ENCODE data around the gene SOX5.
"Not testable (repeated sequence)": the region's sequence is repeated elsewhere in the genome, so short reads cannot be mapped to it uniquely, and the experiment has no call there.

SOX5 gene

DNA sequence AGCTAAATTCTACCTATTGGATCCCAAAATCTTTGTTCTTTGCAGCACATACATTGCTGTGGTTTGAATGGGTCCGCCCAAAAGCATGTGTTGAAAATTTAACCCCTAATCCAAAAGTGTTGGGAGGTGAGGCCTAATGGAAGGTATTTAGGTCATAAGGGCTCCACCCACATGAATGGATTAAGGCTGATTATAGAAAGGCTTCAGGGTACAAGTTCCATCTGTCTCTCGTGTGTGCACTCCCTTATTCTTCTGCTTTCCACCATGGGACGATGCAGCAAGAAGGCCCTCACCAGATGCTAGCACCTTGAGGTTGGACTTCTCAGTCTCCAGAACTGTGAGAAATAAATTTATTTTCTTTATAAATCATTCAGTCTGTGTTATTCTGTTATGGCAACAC, 190.9 kb downstream of the SOX5 start:
- DNase-seq (ENCODE audit: low read depth in 3 of 3, low spot score in 1 of 3), result no peak

DNA sequence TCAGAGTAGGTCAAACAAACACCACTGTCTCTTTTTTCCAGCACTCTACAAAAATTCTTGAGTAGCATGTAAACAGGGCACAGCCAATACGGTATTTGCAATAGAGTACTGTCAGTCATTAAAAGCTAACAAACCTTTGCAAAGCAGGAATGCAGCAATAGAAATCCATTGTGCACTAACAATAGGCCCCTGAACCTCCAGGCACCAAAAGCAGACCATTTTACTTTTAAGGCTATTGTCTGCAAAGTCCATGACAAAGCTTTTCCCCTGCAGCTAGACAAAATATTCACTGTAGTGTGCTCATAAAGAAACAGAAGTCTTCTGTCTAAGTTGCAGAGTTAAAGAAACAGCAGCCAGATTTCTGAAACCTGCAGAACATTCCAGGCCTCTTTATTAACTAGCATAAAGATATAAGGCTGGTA, 191.9 kb downstream of the SOX5 start:
- DNase-seq (ENCODE audit: low read depth in 3 of 3, low spot score in 1 of 3), result no peak

DNA sequence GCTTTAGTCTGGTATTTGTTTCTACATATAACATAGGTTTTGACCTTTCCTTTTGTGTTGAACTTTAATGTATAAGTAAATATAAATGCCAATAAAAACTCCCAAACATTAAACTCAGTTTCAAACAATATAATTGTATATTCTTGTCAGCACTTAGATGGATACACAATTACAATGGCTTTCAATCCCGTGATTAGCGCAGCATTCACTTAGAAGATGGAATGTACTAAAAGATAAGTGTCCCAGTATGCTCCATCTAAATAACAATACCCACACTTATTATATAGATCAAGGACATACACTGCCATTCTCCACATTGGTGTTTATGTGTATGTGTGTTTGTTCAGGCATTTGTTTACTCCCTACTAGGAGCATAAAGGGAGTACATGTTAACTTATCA, 193.1 kb downstream of the SOX5 start:
- no peak for DNase-seq (ENCODE audit: low read depth in 3 of 3, low spot score in 1 of 3)

DNA sequence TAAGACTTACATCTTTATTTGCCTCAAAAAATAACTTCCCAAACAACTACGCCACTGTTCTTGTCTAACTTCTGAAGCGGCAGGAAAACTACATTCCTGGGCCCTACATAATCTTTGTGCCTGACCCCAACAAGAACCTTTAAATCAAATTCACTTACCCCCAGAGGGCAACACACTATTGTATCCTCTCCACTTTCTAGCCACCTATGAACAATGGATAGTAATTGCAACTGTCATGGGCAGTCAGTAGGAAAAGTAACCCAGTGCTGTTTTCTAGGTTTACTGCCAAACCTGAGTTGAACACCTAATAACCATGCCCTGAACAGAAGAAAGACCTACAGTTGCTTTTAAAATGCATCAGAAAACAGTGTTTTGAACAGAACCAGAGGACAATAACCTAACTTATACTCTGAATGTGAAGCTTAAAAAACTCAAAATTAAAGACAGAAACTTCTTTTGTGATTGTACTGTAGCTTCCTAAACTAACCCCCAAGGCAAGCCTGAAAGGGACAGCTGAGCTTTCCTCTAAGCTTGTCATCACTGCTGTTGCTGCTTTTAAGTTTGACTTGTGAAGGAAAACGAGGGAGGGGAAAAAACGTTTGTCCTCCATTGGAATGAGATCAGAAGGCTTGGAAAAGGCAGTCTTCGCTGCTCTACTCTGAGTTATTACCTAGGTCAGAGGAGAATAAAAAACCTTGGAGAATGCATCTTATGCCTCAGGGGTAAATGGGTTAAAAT, 195.7 kb downstream of the SOX5 start:
- DNase-seq (ENCODE audit: low read depth in 3 of 3, low spot score in 1 of 3), result no peak

DNA sequence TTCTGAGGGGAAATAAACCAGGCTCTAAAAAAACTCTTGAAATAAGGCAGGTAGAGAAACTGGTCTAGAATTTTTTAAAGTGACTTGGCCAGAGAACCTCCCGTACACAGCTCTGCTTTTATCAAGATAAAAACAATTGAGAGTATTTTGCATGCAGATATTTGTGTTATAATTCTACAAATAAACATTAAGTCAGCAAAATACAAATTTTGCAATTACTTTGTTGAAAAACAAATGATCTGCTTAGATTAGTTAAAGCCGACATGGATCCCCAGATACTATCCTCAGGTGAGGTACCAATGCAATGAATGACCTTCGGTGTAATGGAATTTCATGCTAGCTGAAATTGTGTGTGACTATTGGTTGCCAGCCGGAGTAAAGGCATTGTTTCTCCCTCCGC, 197.2 kb downstream of the SOX5 start:
- DNase-seq (ENCODE audit: low read depth in 3 of 3, low spot score in 1 of 3), result no peak

DNA sequence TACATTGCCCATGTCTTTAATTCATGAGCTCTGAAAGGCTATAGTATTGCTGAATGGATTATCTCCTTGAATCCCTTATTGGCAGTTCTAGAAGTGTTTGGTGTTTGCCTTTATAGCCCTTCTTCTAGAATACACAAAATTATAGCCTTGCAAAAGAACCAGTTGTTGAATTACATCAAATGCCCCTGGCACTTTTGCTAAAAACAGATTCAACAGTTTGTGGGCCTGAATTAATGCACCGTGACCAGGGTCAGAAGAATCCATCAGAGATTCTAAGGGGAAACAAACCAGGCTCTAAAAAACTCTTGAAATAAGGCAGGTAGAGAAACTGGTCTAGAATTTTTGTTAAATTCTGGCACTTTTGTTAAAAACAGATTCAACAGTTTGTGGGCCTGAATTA, 197.8 kb downstream of the SOX5 start:
- DNase-seq (ENCODE audit: low read depth in 3 of 3, low spot score in 1 of 3), result no peak

DNA sequence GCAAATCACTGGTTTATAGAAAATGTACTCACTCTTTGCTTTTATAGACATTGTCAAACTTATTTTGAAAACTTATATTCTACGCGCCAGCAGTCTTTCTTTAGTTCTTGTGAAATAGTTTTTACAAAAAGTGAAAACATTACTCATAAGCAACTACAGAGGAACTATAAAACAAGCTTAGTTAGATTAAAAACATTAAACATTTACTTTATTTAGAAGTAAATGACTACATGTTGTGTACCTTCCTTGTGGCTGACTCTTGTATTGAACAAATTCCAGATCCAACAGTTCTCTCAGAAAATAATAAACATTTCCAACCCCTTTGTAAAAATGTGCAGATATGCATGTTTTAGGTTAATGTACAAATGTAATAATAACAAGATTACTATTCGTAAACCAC, 198.5 kb downstream of the SOX5 start:
- no peak for DNase-seq (ENCODE audit: low read depth in 3 of 3, low spot score in 1 of 3)

DNA sequence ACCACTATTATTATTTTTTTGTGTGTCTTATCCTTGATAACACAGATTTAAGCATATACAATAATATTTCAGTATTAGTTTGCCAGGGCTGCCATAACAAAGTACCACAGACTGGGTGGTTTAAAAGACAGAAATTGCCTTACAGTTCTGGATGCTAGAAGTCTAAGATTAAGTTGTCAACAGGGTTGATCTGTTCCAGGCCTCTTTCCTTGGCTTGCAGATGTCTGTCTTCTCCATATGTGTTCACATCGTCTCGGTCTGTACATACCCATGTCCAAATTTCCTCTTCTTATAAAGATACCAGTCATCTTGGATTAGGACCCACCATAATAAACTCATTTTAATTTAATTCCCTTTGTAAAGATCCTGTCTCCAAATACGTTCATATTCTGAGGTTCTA, 204.8 kb downstream of the SOX5 start:
- DNase-seq (ENCODE audit: low read depth in 3 of 3, low spot score in 1 of 3), result no peak

DNA sequence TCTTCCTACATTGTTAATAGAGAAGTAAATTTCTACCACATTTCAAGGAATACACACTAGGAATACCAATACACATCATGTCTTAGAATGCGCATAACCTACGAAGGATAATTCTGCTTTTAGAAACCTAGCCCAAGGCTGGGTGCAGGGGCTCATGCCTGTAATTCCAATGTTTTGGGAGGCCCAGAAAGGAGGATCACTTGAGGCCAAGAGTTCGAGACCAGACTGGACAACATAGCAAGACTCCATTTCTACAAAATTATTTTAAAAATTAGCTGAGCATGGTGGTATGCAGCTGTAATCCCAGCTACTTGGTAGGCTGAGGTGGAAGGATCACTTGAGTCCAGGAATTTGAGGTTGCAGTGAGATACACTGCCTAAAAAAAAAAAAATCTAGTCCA, 206.9 kb downstream of the SOX5 start:
- DNase-seq (ENCODE audit: low read depth in 3 of 3, low spot score in 1 of 3), result no peak

DNA sequence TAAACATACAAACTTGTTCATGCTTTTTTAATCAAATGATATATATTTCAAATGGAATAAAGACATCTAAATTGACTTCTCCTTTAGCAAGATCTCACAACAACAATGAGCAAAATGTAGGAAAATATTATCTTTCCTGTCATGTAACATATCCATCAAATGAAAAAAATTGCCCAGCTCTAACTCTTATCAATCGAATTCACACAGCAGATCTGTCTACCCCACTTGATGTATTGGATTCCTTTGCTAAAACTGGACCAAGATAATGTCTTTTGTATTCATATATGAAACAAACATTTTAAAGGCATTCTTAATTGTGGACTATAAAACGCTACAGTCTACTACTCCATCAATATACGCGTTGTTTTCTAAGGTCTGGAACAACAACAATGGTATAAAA, 218.0 kb downstream of the SOX5 start:
- DNase-seq (ENCODE audit: low read depth in 3 of 3, low spot score in 1 of 3), result no peak

DNA sequence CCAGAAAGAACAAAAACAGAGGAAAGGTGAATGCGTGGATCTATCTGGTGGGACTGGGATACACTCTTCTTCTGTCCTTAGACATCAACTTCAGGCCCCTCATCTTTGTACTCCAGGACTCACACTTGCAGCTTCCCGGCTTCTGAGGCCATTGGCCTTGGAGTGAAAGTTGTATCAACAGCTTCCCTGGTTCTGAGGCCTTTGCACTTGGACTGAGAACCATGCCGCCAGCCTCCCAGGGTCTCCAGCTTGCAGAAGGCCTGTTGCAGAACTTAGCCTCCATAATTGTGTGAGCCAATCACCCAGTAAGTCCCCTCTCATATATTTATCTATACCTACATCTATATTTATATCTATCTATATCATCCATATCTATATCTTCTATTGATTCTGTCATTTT, 218.4 kb downstream of the SOX5 start:
- no peak for DNase-seq (ENCODE audit: low read depth in 3 of 3, low spot score in 1 of 3)

DNA sequence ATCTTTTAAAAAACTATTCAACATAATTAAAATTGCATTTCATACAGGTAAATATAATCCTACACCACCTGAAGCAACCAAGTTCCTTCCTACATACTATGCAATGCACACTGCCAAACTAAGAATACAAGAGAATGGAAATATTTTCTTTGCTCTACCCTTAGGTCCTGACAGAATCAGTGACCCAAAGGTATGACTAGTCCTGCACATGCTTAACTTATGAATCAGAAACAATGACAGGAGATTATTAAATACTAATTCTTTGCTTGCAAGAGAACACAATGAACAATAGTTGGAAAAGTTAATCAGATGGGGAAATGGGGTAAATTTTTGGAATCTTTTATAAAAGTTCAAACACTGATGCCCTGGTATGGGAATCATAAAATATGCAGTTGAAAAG, 220.1 kb downstream of the SOX5 start:
- no peak for DNase-seq (ENCODE audit: low read depth in 3 of 3, low spot score in 1 of 3)

DNA sequence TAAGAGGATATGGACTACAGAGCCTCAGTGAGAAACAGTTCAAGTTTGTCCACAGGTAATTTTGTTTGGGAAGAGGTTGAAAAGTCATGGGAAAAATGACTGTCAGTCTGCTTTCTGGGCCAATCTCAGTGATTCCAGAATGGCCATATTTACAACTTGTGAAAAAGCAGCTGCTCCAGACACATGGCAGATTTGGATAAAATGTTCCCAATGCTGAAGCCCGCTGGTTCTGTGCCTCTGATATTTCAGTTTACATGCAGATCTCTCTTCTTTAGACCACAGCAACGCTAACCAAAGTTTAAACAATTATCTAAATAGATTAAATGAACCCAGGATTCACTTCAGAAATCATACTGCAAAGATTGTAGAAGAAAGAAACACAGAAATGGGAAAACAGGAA, 222.8 kb downstream of the SOX5 start:
- DNase-seq (ENCODE audit: low read depth in 3 of 3, low spot score in 1 of 3), result no peak

DNA sequence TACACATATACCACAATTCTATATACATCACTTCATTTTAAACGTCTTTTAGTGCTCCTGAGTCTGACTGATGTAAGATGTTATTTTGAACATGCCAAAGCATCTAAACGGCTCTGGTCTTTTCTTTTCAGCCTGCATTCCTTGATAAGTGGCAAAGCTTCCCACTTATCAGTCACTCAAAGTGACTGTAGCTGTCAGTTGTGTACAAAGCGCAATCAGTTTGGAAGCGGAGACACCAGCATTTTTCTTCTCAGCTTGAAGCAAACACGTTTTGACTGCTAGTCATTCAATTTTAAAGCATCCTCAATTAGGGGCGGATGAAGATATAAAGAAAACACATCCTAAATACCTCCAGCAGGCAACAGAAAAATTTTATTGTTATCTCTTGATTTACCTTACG, 226.8 kb downstream of the SOX5 start:
- no peak for DNase-seq (ENCODE audit: low read depth in 3 of 3, low spot score in 1 of 3)

DNA sequence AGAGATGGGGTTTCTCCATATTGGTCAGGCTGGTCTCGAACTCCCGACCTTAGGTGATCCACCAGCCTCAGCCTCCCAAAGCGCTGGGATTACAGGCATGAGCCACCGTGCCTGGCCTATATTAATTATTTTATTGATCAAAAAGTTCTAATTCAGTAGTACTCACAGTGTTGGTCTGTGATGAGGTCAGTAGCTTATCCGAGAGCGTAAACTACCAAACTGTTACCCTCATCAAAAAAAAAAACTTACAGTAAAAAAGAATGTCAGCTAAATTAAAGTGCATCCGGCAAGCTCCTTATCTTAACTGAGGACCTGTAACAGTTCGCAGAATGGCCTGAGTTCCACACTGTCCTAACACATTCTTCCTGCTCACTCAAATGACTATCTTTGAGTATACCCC, 228.2 kb downstream of the SOX5 start:
- no peak for DNase-seq (ENCODE audit: low read depth in 3 of 3, low spot score in 1 of 3)

DNA sequence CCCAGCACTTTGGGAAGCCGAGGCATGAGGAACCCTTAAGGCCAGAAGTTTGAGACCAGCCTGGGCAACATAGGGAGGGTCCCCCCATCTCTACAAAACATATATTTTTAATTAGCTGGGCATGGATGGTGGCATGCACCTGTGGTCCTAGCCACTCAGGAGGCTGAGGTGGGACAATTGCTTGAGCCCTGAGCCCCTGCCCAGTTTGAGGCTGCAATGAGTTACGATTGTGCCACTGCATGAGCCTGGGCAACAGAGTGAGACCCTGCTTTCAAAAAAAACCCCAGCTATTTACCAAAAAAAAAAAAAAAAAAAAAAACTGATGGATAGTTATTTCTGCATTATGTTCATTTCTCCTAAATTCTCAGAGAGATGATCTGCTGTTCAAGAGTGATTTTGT, 230.0 kb downstream of the SOX5 start:
- no peak for DNase-seq (ENCODE audit: low read depth in 3 of 3, low spot score in 1 of 3)

DNA sequence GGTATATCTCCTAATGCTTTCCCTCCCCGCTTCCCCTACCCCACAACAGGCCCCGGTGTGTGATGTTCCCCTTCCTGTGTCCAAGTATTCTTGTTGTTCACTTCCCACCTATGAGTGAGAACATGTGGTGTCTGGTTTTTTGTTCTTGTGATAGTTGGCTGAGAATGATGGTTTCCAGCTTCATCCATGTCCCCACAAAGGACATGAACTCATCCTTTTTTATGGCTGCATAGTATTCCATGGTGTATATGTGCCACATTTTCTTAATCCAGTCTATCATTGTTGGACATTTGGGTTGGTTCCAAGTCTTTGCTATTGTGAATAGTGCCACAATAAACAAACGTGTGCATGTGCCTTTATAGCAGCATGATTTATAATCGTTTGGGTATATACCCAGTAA, 239.1 kb downstream of the SOX5 start:
- not testable (repeated sequence) for DNase-seq (ENCODE audit: low read depth in 3 of 3, low spot score in 1 of 3)

DNA sequence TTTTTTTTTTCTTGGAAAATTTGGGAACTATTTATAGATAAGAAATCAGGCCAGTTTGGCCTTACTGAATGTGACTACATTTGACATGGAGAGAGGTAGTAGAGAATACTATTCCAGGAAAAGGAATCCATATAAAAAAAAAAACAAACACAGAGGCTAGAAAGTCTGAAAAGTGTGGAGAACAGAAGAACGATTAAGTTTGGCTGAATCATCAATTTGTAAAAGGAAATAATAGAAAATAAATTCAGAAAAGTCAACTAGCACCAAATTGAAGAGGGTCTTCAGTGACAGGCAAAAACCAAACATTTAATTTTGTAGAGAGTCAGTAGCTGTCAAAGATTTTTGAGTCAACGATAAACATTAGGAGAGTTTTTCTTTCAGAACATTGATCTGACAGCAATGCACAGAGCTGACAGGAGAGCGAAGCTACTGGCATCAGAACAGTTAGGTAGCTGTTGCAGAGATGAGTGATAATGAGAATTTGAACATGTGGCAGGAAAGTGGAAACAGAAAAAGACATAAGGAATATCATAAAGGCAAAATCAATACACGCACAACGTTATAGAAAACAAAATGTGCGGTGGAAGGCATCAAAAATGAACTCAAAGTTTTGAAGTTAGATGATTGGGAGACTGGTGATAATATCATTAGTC, 241.2 kb downstream of the SOX5 start:
- no peak for DNase-seq (ENCODE audit: low read depth in 3 of 3, low spot score in 1 of 3)

DNA sequence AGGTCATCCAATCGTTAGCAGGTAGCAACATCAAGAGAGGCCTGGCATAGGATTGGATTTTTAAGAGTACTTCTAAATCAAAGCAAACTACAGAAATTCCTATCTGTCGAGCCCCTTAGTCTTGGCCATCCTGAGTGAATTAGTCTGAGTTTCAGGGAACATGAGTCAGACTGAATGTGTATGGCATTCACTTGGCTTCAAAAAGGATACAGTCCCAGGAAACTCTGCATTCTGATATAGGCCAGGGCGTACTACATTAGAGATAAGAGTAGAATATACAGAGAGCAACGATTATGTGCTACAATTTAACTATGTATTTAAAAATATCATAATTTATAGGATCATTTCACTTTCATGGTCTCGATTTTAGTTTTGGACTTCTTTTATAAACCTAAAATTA, 242.2 kb downstream of the SOX5 start:
- DNase-seq (ENCODE audit: low read depth in 3 of 3, low spot score in 1 of 3), result no peak

DNA sequence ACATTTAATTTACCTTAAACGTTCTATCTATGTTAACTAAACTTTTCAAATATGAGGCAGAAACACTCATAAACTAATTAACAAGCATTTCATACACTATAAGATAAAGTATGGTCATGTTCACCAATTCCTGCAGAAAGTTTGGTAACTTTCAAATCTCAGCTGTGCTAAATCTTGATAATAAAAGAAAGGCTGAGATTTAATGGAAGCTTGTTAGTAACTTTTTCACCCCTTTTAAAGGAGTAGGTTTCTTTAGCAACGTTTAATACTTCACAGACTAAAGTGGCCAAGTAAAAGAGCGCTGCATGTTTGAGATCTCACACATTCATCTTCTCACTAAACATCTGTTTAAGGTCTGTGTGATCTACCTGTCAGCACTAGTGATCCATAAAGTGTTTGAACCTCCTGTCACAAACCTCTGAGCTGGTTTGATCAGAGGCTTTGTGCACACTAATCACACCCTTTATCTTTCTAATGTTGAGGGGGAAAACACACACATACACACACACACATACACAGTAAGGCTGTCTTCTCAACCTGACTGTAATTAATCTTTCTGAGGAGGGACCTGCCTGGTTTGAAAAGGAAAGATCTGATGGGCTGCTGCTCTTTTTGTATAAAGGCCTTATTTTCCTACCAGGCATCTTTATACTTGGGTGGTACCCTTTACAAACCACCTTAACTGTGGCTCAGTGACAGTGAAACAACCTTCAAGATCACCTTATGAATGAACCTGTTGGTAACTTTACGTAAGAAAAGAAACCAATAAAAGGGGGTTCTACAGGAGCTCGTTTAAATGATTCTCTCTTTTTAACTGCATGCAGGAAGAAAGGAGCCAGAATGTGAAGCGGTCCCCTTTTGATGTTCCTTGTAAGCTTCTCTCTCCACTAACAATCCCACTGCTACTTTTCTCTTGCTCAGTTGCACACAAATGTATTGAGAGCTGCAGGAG, 244.2 kb downstream of the SOX5 start:
- no peak for DNase-seq (ENCODE audit: low read depth in 3 of 3, low spot score in 1 of 3)

DNA sequence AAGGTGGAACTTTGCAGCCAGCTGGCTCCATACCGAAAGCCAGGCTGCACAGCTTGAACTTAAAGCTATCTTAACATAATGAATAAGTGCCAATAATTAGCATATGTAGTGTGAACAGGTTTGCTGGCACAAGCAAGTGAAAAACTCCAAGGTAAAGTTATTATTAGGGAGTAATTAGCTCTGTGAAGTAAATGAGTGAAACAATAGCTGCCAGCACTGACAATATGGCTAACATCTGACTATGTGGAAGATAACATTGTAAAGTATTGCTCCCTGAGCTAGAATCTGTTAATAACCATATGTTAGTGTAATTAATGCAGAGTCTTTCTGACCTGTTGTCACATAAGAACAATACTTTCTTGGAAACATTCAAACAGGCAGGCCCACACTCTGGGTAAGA, 246.4 kb downstream of the SOX5 start:
- no peak for DNase-seq (ENCODE audit: low read depth in 3 of 3, low spot score in 1 of 3)

DNA sequence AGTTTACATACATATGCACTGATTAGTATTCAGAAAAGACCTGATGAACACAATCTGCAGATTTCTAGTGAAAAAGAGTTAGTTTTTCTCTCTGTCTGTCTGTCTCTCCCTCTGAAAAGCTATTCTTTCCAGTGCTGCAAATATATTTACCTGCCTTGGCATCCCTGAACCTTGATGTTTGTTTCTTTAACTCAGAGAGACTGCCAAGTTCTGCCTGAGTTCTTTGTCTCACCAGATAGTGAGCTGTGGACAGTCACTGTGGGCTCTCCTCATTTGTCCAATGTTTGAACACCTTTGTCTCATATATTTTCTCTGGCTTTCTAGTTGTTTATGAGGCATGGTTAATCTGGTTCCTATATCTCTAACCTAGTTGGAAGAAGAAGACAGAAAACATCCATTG, 250.4 kb downstream of the SOX5 start:
- DNase-seq (ENCODE audit: low read depth in 3 of 3, low spot score in 1 of 3), result no peak

All from stimulated activated CD4-positive, alpha-beta T cell treated with anti-CD3 and anti-CD28 coated beads, TNF-alpha, amount 100 ng/mL, for 1 hour (primary cell).